ENCODE results near the gene IRAK1. TPM values are rescaled to one million over a fixed set of nuclear protein-coding genes. Genes with fewer than 3 reads are reported as not detected.

Gene IRAK1
- total RNA-seq, 1 experiment from 2014 or later: 432 TPM

DNA sequence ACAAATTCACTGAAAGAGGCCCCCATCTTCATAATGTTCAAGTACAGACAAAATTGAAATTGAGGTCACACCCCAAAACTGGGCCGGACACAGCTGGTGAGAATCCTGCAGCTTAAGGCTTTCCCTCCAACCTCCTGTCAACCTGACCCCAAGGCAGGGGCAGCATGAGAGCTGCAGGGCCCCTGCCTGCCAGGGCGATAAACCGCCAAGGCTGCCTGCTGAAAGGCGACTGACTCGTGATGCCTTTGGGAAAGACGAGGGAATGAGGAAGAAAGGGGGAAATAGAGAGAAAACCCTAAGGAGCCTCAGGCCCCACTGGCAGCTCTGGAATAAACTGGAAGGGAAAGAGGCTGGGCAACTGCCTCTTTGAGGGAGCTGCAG lies 7.3 kb upstream of the IRAK1 start:
- no TSS peak for BruUV-seq (replicated peaks)
- in situ Hi-C loops (cut with HindIII; ENCODE audit: low pct_unique_long_range_greater_than_20kb, low sequenced_read_pairs): no loop called here
- CTCF ChIA-PET: interaction anchor here (0.6 to 2.2 kb wide), 2 partner anchors 13 to 38 kb away, joined by 3 to 6 read pairs; no protein-coding TSS in a partner anchor

DNA sequence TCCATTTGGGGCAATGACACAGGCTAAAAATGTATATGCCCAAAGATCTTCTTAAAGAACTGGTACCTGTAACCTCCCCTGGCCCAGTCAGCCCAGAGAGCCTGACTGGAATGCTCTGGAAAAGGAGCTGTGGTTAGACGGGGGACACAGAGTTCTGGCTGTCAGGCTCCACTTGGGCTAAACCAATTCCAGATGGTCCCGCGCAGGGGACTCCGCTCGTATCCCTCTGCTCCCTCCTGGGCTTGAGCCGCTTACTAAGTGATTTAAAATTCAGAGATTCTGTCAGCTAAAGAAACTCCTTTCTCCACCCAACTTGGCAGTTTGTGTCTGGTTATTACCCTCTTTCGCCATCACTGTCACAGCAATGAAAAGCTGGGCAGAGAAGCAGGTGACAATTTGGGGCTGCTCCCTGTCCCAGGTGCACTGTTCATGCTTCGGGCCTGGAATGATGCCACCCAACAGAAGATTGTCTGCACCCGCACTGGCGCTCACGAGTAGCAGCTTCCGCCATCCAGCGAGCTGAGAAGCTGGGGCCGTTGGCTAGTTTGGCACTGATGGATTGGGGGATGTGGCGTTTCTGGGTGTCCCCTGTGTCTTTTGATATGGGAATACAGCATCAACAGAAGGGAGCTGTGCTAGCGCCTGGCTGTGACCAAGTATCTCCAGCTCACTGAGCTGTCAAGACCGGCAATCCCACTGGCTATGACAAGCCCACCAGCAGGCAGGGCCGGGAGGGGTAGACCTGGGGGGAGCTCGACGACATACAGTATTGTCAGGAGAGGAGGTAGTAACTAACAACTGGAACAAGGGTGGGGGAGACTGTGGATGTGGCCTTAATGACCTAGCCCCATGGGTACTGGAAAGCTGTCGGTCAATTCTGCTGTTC lies 6.7 kb upstream of the IRAK1 start:
- CTCF ChIA-PET: interaction anchor here (0.6 to 2.2 kb wide), 2 partner anchors 13 to 39 kb away, joined by 3 to 6 read pairs; no protein-coding TSS in a partner anchor
- H3K27ac ChIP-seq (ENCODE audit: low read length): no peak overlapping the region
- H3K4me3 ChIP-seq (ENCODE audit: low read depth in 2 of 2, low read length in 2 of 2): no peak overlapping the region
- DNase-seq (ENCODE audit: low read depth, low spot score) (no peak), ATAC-seq (no peak)
- H3K9me3 ChIP-seq (ENCODE audit: control insufficient read depth, insufficient read depth, low read depth, low read length): no peaks in the 10 kb centered on the region
- in situ Hi-C loops (cut with HindIII; ENCODE audit: low pct_unique_long_range_greater_than_20kb, low sequenced_read_pairs) (no loop called here), intact Hi-C loops (cut with micrococcal nuclease; ENCODE audit: unreplicated experiment) (no loop called here)
- no peaks in the 10 kb centered on the region; the same call in 1 of the 2 replicates for H3K36me3 ChIP-seq (ENCODE audit: control insufficient read depth, insufficient read depth, low read length)
- POLR2A ChIA-PET: interaction anchor here (0.5 kb wide), 1 partner anchor 57 kb away, joined by 6 read pairs; no protein-coding TSS in a partner anchor
- no TSS peak for BruUV-seq (replicated peaks)
- no peaks in the 10 kb centered on the region for H3K27me3 ChIP-seq (ENCODE audit: control insufficient read depth, insufficient read depth, low read length)
- peaks cover 22% of the 10 kb centered on the region for H3K4me1 ChIP-seq (ENCODE audit: control insufficient read depth, insufficient read depth, low read length)
- TF ChIP-seq POLR2AphosphoS5 (IDR thresholded peaks at IDR 0.05; ENCODE audit: low read depth, low read length) (no peak), SIN3A (IDR thresholded peaks at IDR 0.05; ENCODE audit: borderline replicate concordance, insufficient read depth, low read depth, low read length) (no peak), TCF7L2 (IDR thresholded peaks at IDR 0.05; ENCODE audit: low read depth, low read length) (no peak)
- TF ChIP-seq, protein P1, sequence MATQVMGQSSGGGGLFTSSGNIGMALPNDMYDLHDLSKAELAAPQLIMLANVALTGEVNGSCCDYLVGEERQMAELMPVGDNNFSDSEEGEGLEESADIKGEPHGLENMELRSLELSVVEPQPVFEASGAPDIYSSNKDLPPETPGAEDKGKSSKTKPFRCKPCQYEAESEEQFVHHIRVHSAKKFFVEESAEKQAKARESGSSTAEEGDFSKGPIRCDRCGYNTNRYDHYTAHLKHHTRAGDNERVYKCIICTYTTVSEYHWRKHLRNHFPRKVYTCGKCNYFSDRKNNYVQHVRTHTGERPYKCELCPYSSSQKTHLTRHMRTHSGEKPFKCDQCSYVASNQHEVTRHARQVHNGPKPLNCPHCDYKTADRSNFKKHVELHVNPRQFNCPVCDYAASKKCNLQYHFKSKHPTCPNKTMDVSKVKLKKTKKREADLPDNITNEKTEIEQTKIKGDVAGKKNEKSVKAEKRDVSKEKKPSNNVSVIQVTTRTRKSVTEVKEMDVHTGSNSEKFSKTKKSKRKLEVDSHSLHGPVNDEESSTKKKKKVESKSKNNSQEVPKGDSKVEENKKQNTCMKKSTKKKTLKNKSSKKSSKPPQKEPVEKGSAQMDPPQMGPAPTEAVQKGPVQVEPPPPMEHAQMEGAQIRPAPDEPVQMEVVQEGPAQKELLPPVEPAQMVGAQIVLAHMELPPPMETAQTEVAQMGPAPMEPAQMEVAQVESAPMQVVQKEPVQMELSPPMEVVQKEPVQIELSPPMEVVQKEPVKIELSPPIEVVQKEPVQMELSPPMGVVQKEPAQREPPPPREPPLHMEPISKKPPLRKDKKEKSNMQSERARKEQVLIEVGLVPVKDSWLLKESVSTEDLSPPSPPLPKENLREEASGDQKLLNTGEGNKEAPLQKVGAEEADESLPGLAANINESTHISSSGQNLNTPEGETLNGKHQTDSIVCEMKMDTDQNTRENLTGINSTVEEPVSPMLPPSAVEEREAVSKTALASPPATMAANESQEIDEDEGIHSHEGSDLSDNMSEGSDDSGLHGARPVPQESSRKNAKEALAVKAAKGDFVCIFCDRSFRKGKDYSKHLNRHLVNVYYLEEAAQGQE (IDR thresholded peaks at IDR 0.05; ENCODE audit: insufficient read depth in 1 of 2, low read depth in 2 of 2, low read length in 1 of 2): no peak
- TF ChIP-seq, protein P2, sequence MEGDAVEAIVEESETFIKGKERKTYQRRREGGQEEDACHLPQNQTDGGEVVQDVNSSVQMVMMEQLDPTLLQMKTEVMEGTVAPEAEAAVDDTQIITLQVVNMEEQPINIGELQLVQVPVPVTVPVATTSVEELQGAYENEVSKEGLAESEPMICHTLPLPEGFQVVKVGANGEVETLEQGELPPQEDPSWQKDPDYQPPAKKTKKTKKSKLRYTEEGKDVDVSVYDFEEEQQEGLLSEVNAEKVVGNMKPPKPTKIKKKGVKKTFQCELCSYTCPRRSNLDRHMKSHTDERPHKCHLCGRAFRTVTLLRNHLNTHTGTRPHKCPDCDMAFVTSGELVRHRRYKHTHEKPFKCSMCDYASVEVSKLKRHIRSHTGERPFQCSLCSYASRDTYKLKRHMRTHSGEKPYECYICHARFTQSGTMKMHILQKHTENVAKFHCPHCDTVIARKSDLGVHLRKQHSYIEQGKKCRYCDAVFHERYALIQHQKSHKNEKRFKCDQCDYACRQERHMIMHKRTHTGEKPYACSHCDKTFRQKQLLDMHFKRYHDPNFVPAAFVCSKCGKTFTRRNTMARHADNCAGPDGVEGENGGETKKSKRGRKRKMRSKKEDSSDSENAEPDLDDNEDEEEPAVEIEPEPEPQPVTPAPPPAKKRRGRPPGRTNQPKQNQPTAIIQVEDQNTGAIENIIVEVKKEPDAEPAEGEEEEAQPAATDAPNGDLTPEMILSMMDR (IDR thresholded peaks at IDR 0.05): no peak

More for the DNA sequence above, 7.3 kb upstream of the IRAK1 start:
- Histone ChIP-seq H3K36me3 (ENCODE audit: control insufficient read depth, insufficient read depth, low read length) (no peaks in the 10 kb centered on the region; the same call in 1 of the 2 replicates), H3K4me3 (ENCODE audit: low read depth in 2 of 2, low read length in 2 of 2) (no peak overlapping the region), H3K27me3 (ENCODE audit: control insufficient read depth, insufficient read depth, low read length) (no peaks in the 10 kb centered on the region), H3K27ac (ENCODE audit: low read length) (no peak overlapping the region), H3K9me3 (ENCODE audit: control insufficient read depth, insufficient read depth, low read depth, low read length) (no peaks in the 10 kb centered on the region), H3K4me1 (ENCODE audit: control insufficient read depth, insufficient read depth, low read length) (peaks cover 16% of the 10 kb centered on the region)
- no peak for DNase-seq (ENCODE audit: low read depth, low spot score)
- POLR2A ChIA-PET: interaction anchor here (0.5 kb wide), 1 partner anchor 57 kb away, joined by 6 read pairs; no protein-coding TSS in a partner anchor
- intact Hi-C loops (cut with micrococcal nuclease; ENCODE audit: unreplicated experiment): no loop called here
- ATAC-seq: no peak
- no peak for TF ChIP-seq SIN3A (IDR thresholded peaks at IDR 0.05; ENCODE audit: borderline replicate concordance, insufficient read depth, low read depth, low read length)
- TF ChIP-seq, protein P2 (IDR thresholded peaks at IDR 0.05): no peak
- TF ChIP-seq POLR2AphosphoS5 (IDR thresholded peaks at IDR 0.05; ENCODE audit: low read depth, low read length): no peak

Data from Panc1 (cell line).